Panc1 (cell line): Measurements from ENCODE around the gene CLK4. TPM values are rescaled to one million over a fixed set of nuclear protein-coding genes. Genes with fewer than 3 reads are reported as not detected.

ENCODE experiments used
- ATAC-seq: fragments of 200-7000 bp; cut with Tn5 transposase; 2 replicates; pipeline ENCODE4 v1.9.1; 2020; ENCODE audit warnings: mild to moderate bottlenecking, moderate library complexity
- BruUV-seq: library from RNA; stranded (reverse); fragments of 400-500 nt; replicated peaks from 2 replicates; lab custom pipeline; 2021; lab: Mats Ljungman, UMichigan
- CTCF ChIA-PET: fragments of 300-600 bp; sonication (Branson Sonifier 250); formaldehyde crosslinking; loops from one replicate; lab custom pipeline; 2022; ENCODE audit warnings: antibody characterized with exemption; lab: Charles Lee
- POLR2A ChIA-PET: fragments of 300-600 bp; sonication (Branson Sonifier 250); formaldehyde crosslinking; loops from one replicate; lab custom pipeline; 2022; ENCODE audit warnings: antibody characterized with exemption; lab: Charles Lee
- DNase-seq: peaks from one replicate; pipeline ENCODE4 v3.0.0-alpha.2; 2010; ENCODE audit warnings: low read depth, low spot score
- H3K27ac ChIP-seq: 2 replicates; pipeline ENCODE4 v1.5.1; 2011; ENCODE audit warnings: mild to moderate bottlenecking, low read length, inconsistent platforms
- H3K27me3 ChIP-seq: fragments of 200-500 bp; sonication (Bioruptor generic); 2 replicates; pipeline ENCODE4 v1.6.0; 2014; ENCODE audit warnings: low read length, inconsistent platforms; ENCODE audit not compliant: control insufficient read depth, insufficient read depth
- H3K36me3 ChIP-seq: fragments of 200-500 bp; sonication (Bioruptor generic); 2 replicates; pipeline ENCODE4 v1.5.1; 2014; ENCODE audit warnings: inconsistent platforms, mild to moderate bottlenecking, low read length, moderate library complexity; ENCODE audit not compliant: control insufficient read depth, insufficient read depth
- H3K4me1 ChIP-seq: 2 replicates; pipeline ENCODE4 v1.5.1; 2011; ENCODE audit warnings: inconsistent platforms, mild to moderate bottlenecking, low read length, moderate library complexity; ENCODE audit not compliant: control insufficient read depth, insufficient read depth
- H3K4me3 ChIP-seq, 2 experiments: 2 replicates each; pipeline ENCODE4 v1.5.1; 2011 to 2012; ENCODE audit warnings: low read depth in 2 of 2, low read length in 2 of 2, mild to moderate bottlenecking in 2 of 2, inconsistent platforms in 1 of 2, moderate library complexity in 1 of 2
- H3K9me3 ChIP-seq: fragments of 200-500 bp; sonication (Bioruptor generic); 2 replicates; pipeline ENCODE4 v1.5.1; 2014; ENCODE audit warnings: low read depth, mild to moderate bottlenecking, inconsistent platforms, low read length, moderate library complexity; ENCODE audit not compliant: control insufficient read depth, insufficient read depth
- CTCF ChIP-seq: fragments of 450-650 bp; IDR thresholded peaks from 2 replicates; pipeline ENCODE4 v1.5.1; 2017; ENCODE audit warnings: mild to moderate bottlenecking
- POLR2AphosphoS5 ChIP-seq: IDR thresholded peaks from 2 replicates; pipeline ENCODE4 v1.6.1; 2012; ENCODE audit warnings: mild to moderate bottlenecking, low read depth, low read length, moderate library complexity
- REST ChIP-seq, 2 experiments: IDR thresholded peaks; 2 replicates each; pipeline ENCODE4 v1.6.1; 2011 to 2012; ENCODE audit warnings: low read depth in 2 of 2, control low read depth in 1 of 2, low read length in 1 of 2, mild to moderate bottlenecking in 1 of 2, moderate library complexity in 1 of 2; ENCODE audit not compliant: insufficient read depth in 1 of 2
- SIN3A ChIP-seq: IDR thresholded peaks from 2 replicates; pipeline ENCODE4 v1.6.1; 2012; ENCODE audit warnings: low read depth, mild to moderate bottlenecking, low read length, moderate library complexity, borderline replicate concordance; ENCODE audit not compliant: insufficient read depth
- TCF7L2 ChIP-seq: IDR thresholded peaks from 2 replicates; pipeline ENCODE4 v1.6.1; 2011; ENCODE audit warnings: mild to moderate bottlenecking, low read depth, low read length, inconsistent platforms
- in situ Hi-C: cut with HindIII; loops from 2 replicates; pipeline ENCODE4 v1.10.0; 2016; ENCODE audit warnings: low sequenced_read_pairs, low pct_unique_long_range_greater_than_20kb
- intact Hi-C: fragments of 100-400 bp; cut with micrococcal nuclease; formaldehyde crosslinking; loops from one replicate; pipeline ENCODE4 v1.10.0; 2022; ENCODE audit not compliant: unreplicated experiment
- total RNA-seq: library from RNA; stranded (reverse); gene quantifications from one replicate; pipeline ENCODE4 v1.2.1, GENCODE V29; 2021; ENCODE audit not compliant: unreplicated experiment

Gene CLK4
- total RNA-seq, 1 experiment from 2014 or later = 23.4 TPM

GRCh38 chr5:178650214-178650613, 23.4 kb upstream of the CLK4 start:
- CTCF ChIA-PET = no interaction called here
- BruUV-seq = no TSS peak
- POLR2A ChIA-PET = no interaction called here

GRCh38 chr5:178649580-178649979, 22.7 kb upstream of the CLK4 start:
- ChIA-PET CTCF (no interaction called here), POLR2A (no interaction called here)
- H3K4me1 ChIP-seq = no peaks in the 10 kb centered on the region
- in situ Hi-C loops (no loop called here), intact Hi-C loops (no loop called here)
- ATAC-seq = no peak
- H3K27ac ChIP-seq = no peak overlapping the region
- no peak for DNase-seq
- H3K36me3 ChIP-seq = no peaks in the 10 kb centered on the region
- no peaks in the 10 kb centered on the region for H3K27me3 ChIP-seq
- TF ChIP-seq TCF7L2 = no peak
- no peak for TF ChIP-seq SIN3A
- TF ChIP-seq CTCF = no peak
- TF ChIP-seq REST (IDR thresholded peaks at IDR 0.05; ENCODE audit: insufficient read depth in 1 of 2, low read depth in 2 of 2, low read length in 1 of 2) = no peak
- TF ChIP-seq POLR2AphosphoS5 = no peak
- BruUV-seq = no TSS peak
- H3K9me3 ChIP-seq = no peaks in the 10 kb centered on the region
- H3K4me3 ChIP-seq = no peak overlapping the region

More at GRCh38 chr5:178650214-178650613, 23.4 kb upstream of the CLK4 start:
- H3K4me3 ChIP-seq = no peak overlapping the region
- H3K27me3 ChIP-seq = no peaks in the 10 kb centered on the region
- H3K9me3 ChIP-seq = no peaks in the 10 kb centered on the region
- intact Hi-C loops = no loop called here
- no peaks in the 10 kb centered on the region for H3K36me3 ChIP-seq
- in situ Hi-C loops = no loop called here
- ATAC-seq (no peak), DNase-seq (no peak)
- H3K27ac ChIP-seq = no peak overlapping the region
- H3K4me1 ChIP-seq = no peaks in the 10 kb centered on the region
- no peak for TF ChIP-seq REST (IDR thresholded peaks at IDR 0.05; ENCODE audit: insufficient read depth in 1 of 2, low read depth in 2 of 2, low read length in 1 of 2)
- no peak for TF ChIP-seq SIN3A
- no peak for TF ChIP-seq CTCF
- no peak for TF ChIP-seq TCF7L2
- no peak for TF ChIP-seq POLR2AphosphoS5
